HG03039 (cell line): ENCODE measurements around the gene PP2D1.
"Not testable (repeated sequence)": the region's sequence is repeated elsewhere in the genome, so short reads cannot be mapped to it uniquely, and the experiment has no call there.

Experiments
- ATAC-seq: cut with Tn5 transposase; IDR thresholded peaks from one replicate; pipeline ENCODE4 v1.9.1; 2021; ENCODE audit warnings: mild to moderate bottlenecking, moderate library complexity; ENCODE audit not compliant: unreplicated experiment

The PP2D1 gene

GRCh38 chr3:20040548-20041196 lies 28.6 kb upstream of the PP2D1 start:
- ATAC-seq = peak; percentile 40

DNA sequence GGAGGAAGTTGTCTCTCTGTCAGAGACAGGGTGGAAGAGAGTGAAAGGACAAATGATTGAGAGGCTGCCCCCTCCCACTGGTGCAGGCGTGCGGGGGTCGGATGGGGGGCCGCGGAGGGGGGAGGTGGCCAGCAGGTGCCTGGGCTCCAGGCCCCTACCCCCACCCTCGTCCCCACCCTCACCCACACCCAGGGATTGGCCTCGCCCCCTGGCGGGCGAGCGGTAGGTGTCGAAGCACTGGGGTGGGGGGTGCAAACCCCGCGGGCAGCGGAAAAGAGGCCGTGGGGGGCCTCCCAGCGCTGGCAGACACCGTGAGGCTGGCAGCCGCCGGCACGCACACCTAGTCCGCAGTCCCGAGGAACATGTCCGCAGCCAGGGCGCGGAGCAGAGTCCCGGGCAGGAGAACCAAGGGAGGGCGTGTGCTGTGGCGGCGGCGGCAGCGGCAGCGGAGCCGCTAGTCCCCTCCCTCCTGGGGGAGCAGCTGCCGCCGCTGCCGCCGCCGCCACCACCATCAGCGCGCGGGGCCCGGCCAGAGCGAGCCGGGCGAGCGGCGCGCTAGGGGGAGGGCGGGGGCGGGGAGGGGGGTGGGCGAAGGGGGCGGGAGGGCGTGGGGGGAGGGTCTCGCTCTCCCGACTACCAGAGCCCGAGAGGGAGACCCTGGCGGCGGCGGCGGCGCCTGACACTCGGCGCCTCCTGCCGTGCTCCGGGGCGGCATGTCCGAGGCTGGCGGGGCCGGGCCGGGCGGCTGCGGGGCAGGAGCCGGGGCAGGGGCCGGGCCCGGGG lies 27.9 kb upstream of the PP2D1 start, which contains the start of gene KAT2B:
Gene KAT2B, plus strand, starts transcription at position 682 of the 783 bp plus-strand sequence. Its CDS starts 32 bp downstream, at position 714.
- ATAC-seq = peak; percentile 55

GRCh38 chr3:20039466-20039764 lies 27.4 kb upstream of the PP2D1 start:
- no peak for ATAC-seq

GRCh38 chr3:20038699-20039465 lies 26.8 kb upstream of the PP2D1 start:
- no peak for ATAC-seq

- no peak for ATAC-seq
Observed at GRCh38 chr3:20037255-20037996, 25.4 kb upstream of the PP2D1 start.

DNA sequence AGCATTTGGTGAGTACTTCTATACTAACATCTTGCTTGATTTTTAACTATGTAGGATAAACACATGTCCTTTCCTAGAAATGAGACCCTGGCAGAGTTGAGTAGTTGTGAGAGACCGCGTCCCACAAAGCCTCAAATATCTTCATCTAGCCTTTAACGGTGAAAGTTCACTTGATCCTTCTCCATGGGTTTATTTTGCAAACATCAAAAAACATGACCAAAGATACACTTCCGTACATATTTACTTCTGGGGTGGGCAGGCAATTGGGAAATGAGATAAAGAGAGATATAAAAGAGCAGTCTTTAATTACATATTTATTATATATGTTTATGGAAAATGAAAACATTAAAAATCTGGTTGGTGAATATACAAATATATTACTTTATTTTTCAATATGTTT lies 23.0 kb upstream of the PP2D1 start:
- no peak for ATAC-seq

DNA sequence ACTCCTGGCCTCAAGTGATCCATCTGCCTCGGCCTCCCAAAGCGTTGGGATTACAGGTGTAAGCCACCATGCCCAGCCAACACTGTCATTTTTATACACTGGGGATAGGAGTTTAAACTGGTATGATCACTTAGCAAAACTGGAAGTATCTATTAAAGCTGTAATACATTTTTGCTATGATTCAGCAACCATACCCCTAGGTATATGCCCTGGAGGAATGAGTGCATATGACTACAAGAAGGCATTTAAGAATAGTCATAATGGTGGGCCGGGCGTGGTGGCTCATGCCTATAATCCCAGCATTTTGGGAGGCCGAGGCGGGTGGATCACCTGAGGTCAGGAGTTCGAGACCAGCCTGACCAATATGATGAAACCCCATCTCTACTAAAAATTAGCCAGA lies 19.9 kb upstream of the PP2D1 start:
- not testable (repeated sequence) for ATAC-seq

DNA sequence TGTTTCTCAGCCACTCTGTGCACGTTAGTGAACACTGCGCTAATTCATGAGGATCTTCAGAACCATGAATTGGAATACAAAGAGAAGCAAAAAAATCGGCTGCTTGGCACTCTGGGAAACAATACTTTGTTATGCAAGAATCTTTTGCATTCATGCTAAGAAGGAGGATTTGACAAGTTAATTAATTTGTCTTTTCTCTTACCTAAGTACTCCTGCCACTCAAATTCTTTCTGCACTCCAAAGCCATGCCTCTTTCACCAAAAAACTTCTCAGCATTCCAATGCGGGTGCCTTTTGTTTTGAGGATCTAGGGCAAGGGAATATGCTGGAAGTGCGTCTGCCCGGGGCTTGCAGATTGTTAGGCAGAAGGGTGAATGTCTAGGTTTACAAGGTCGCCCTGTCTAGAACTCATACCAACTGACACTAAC lies 16.9 kb upstream of the PP2D1 start:
- no peak for ATAC-seq

- no peak for ATAC-seq
Observed at GRCh38 chr3:20027136-20027535, 15.1 kb upstream of the PP2D1 start.

- no peak for ATAC-seq
Observed at GRCh38 chr3:20023623-20024405, 11.8 kb upstream of the PP2D1 start.

- ATAC-seq = no peak
Observed at GRCh38 chr3:20022954-20023622, 11.0 kb upstream of the PP2D1 start.

- ATAC-seq = not testable (repeated sequence)
Observed at GRCh38 chr3:20016076-20016475, 4.0 kb upstream of the PP2D1 start.

DNA sequence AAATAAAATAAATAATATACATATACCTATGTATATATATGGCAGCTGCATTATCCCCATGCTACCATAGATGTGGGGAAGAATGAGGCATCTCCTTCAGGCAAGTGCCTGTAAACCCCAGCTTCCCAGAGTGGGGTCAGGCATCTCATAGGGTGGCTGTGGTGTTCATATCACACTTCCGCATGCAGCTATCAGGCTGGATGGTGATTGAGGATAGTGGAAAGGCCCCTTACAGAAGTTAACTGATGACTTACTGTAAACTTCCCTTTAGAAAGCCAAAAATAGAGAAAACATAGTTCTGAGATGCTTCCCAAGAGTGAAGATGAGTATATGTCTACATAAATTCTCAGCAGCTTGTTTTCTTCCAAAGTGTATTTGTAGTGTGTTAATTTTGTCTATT lies 3.5 kb upstream of the PP2D1 start:
- no peak for ATAC-seq

GRCh38 chr3:20013396-20013795 lies 1.3 kb upstream of the PP2D1 start:
- no peak for ATAC-seq

DNA sequence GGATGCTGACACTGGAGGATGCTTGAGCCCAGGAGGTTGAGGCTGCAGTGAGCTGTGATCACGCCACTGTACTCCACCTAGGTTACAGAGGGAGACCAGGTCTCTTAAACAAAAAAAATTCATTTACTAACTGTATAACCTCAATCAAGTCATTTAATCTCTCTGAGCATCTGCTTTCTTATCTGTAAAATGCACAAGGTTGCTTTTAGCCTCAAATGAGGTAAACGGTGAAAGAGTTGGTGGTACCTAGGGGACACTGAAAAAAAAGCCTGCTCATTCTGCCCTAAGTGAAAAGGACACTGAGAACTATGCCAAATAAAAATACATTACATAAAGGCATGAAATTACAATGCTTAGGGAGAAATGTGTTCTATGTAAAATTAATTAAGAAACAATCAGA lies 3.4 kb downstream of the PP2D1 start:
- ATAC-seq = no peak

- no peak for ATAC-seq
Observed at GRCh38 chr3:20007960-20008359, 4.1 kb downstream of the PP2D1 start.

- no peak for ATAC-seq
Observed at GRCh38 chr3:20001932-20002331, 10.1 kb downstream of the PP2D1 start.

GRCh38 chr3:19997502-19997901 lies 14.6 kb downstream of the PP2D1 start:
- no peak for ATAC-seq

DNA sequence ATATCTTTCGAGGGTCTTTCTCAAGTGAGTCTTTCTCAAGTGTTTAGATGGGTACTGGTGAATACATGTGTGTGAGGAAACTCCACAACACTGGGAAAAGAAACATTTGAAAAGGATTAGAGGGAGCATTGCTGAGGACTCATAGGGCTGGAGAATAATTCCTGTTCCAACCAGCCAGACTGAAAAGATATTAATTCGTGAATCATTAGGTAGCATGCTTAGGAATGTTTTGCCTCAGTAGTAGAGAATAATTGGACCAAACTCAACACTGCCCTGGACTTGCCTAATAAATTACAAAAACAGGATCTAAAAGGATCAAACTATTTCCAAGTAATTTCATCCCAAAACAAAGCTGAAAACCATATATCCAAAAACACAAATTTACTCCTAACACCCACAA lies 17.3 kb downstream of the PP2D1 start:
- ATAC-seq = no peak

DNA sequence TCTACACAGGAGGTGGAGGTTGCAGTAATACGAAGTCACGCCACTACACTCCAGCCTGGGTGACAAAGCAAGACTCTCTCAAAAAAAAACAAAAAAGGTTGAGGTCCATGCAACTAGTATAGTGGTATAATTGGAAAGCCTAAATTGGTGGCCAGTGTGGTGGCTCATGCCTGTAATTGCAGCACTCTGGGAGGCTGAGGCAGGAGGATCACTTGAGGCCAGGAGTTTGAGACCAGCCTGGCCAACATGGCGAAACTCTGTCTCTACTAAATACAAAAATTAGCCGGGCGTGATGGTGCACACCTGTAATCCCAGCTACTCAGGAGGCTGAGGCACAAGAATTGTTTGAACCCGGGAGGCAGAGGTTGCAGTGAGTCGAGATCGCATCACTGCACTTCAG lies 23.2 kb downstream of the PP2D1 start:
- ATAC-seq = not testable (repeated sequence)
